ENCODE measurements around the gene AMPD2.

AMPD2 gene

DNA sequence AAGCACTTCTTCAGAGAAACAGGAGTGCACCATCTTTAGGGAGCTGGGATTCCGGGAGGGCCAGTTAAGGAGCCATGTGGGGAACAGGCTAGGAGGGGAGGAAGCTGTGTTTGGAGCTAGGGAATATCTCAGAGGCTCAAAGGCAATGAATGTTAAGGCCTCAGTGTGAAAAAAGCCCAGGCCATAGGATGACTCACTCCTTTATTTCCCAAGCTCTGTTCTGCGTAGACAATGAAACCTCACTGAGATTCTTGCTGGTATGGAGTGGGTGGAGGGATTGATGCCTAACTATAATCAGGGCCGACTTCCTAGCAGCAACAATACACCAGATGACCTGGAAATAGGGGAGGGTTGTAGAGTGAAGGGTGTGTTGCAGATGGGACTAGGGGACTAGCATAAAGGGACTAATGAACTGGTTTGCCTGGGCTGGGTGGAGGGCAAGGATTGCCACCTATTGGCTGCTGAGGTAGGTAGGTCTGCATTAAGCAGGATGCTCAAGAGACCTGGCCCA is 2.3 kb upstream of the AMPD2 start:
- no peak for FAIRE-seq

DNA sequence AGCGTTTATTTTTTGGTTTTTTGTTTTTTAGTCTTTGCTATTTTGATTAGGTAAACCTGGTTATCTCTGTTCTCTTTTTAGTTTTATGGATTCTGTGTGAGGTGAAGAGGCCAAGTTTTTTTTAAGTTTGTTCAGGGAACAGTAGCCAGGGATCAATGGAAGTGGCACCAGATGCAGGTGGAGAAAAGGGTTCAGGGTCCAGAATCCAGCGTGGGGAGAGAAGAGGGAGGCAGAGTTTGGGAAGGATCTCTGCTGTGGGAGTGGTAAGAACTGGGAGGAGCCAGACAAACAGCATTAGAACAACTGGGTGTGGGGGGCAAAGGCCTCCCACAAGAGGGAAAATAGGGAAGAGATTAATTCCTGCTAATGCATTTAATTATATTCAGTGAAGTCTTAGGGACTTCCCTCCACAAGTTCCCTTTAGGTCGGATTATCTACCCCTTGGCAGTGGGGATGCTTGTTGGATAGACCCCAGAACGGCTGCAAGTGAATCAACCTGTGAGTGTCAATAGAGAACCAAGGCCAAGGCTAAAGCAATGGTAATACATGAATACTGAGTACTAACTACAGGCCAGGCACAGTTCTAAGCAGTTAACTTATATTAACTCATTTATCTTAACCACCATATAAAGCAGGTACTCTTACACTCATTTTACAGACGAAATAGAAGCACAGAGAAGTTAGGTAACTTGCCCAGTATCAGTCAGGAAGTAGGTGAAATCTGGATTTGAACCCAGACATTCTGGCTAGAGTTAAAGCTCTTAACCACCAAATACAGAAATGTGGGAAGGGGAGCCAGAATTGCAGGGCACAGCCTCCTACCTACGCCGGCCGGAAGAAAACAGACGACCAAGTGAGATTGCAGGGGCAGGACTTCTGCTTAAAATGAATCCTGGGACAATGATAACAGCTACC is 719 bp upstream of the AMPD2 start:
- no peak for FAIRE-seq

DNA sequence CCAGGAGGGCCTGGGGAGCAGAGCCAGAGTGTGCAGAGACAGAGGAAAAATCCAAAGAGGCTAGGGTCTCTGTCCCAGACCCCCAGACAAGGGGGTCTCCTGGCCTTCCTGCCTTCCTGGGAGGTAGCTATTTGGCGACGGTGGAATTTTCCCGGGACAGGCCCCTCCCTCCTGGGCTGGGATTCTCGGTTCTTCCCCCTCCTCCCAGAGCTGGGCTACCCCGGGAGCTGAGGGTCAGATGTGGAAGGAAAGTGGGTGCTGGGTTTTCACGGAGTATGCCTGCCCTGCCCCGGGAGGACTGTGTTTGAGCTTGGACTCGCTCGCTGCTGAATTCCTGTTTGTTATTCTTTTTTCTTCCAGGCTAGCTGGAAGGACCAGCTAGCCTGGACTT is 759 bp downstream of the AMPD2 start:
- no peak for FAIRE-seq

DNA sequence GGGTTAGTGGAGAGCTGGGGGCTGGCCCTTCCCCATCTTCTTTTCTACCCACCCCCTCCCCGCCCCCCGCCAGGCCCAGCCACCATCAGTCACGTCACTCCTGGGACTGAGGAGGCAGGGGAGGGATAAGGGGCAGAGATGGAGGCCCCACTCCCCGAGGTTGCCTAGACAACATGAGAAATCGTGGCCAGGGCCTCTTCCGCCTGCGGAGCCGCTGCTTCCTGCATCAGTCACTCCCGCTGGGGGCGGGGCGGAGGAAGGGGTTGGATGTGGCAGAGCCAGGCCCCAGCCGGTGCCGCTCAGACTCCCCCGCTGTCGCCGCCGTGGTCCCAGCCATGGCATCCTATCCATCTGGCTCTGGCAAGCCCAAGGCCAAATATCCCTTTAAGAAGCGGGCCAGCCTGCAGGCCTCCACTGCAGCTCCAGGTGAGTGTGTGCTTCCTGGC is 1.2 kb downstream of the AMPD2 start:
- FAIRE-seq: no peak

DNA sequence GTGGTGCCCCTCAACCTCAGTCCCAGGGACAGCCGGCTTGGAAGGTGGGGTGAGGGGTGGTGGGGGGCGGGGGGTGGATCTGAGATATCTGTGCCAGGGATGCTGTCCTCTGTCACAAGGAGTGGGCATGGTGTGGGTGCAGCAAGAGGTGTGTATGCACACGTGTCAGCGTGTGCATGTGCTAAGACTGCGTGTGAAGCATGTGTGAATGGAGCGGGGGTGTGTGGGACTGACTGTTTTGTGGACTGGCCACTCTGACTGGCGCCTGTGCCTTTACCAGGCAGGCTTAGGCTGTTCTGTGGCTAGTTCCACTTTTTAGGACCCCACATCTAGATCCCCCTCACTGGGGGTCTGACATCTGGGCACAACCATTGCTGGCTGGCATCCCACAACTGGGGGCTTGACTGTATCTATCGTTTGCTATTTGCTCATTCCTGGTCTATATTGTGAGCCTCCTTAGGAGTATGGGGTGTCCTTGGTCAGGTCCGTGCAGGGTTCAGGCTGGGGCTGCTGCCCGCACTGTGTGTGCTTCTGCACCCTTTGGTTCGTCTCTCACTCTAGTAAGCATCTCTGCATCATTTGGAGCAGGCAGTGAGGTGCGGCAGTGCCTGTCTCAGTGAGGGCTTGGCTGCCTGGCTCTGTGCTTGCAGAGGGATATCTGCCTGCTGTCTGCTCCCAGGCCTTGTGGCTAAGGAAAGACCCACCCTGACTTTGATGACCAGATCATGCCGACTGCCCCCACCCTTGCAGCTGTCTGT is 1.9 kb downstream of the AMPD2 start:
- no peak for FAIRE-seq

DNA sequence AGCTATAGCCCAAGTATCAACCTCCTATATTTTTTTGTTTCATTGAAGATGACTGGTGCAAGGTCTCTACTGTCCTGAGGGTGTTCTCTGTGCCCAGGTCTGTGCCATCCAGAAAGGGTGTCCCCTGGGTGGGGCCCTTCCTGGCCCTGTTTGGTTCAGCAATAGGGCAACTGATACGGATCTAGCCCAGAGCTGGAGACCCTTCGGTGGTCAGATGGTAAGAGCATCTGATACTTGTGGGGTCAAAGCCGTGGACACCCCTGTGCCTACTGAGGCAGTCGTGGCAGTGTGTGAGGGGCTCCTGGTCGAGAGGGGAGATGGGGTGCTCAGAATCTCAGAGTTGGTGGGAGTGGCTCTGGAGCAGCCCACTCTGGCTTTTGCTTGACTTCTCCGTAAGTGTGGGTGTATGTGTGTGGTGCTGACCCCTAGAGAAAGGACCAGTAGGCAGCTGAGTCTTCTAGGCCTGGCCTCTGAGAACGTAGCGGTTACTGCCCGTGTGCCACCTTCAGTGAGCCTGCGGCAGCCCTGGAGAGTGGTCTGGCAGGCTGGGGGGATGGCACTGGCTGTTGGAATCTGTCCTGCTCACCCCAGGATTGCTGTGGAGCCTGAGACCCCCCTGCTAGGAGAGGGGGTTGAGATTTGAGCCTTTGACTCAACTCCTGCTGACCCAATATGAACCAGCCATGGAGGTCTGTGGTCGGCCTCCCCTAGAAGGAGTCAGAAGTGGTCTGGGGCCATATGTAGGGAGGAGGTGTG is 2.7 kb downstream of the AMPD2 start:
- FAIRE-seq: no peak

DNA sequence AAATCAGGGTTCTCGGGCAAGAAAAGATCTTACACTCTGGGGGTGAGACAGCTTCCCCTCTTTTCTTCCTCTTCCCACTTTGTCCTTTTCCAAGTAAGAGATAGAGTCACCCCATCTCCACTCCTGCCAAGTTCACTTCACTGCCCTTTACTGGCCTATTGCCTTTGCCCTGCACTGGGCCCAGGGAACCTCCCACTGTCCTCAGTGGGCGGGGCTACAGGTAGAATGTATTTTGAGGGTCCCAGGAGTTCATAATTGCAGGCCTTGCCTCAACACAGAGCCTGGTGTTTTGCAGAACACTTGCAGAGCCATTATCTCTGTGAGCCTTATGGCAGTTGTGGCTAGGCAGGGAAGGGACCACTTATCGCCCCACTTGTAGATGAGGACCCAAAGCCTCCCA is 3.3 kb downstream of the AMPD2 start:
- no peak for FAIRE-seq

DNA sequence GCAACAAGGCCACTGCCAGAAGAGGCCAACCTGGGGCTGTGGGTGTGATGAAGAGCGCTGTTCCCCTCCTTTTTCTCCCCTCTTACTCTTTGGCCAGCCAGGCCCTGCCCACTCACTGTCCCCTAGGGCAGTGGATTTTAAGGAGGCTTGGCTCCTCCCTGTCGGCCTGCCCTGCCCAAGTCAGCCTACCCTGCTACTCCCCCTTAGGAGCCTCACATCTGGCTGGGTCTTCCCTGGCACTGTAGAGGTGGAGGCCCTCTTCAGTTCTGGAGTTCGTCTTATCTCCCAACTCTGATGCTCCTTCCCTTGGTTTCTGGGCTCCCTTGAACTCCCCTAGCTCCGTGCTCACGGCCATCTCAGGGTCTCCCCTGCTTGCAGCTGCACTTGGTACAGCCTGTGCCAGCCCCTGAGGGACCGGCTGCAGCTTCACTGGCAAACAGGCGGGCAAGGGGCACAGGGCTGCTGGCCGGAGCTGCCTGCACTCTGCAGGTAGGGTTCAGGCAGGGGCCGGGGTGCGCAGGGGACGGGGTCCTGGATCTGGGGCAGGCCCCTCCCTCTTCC is 4.0 kb downstream of the AMPD2 start:
- FAIRE-seq: no peak

DNA sequence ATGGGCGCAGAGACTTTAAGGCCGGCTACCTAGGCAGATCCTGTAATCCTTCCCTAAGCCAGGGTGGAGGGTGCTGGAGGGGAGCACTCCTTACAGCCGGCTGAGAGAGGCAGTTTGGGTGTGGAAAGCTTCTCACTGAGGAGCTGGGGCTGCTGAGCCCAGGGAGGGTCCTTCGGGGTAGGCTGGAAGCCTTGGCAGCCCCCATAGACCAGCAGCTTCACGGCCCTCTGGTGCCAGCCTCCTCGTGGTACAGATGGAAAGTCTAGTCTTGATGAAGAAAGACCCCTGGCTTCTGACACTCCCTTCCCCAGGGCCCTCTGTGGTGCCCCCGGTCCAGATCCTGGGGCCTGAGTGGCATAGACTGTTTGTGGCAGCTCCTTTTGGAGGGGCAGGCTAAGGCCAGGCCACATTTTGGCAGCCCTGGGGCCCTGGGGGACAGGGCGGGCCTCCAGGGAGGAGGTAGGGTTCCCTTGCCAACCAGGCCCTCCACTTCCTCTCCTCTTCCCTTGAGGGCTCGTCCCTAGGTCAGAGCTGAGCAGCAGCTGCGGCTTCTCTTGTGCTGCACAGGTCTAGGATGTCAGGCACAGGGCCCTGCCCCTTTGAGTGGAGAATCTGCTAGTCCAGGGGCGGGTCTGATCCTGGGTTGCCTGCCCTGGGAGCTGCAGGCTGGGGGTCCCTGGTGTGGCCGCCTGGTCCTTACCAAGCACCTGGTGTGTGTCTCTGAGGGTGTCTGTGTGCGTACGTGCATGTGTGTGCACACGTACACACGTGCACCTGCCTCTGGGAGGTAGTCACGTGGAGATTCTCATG is 4.8 kb downstream of the AMPD2 start:
- no peak for FAIRE-seq

DNA sequence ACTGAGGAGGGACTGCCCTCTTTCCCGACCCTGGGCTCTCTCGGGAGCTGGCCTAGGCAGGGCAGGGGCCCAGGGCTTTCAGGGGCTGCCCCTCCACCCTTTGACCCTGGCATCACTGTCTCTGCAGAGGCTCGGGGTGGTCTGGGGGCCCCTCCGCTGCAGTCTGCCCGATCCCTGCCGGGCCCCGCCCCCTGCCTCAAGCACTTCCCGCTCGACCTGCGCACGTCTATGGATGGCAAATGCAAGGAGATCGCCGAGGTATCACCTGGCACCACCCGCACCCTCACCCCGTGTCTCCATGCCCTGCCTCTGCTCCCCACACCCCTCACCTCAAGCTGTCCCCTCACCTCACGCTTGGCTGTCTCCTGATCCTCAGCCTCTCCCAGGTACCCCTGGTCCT is 5.5 kb downstream of the AMPD2 start:
- FAIRE-seq: no peak

DNA sequence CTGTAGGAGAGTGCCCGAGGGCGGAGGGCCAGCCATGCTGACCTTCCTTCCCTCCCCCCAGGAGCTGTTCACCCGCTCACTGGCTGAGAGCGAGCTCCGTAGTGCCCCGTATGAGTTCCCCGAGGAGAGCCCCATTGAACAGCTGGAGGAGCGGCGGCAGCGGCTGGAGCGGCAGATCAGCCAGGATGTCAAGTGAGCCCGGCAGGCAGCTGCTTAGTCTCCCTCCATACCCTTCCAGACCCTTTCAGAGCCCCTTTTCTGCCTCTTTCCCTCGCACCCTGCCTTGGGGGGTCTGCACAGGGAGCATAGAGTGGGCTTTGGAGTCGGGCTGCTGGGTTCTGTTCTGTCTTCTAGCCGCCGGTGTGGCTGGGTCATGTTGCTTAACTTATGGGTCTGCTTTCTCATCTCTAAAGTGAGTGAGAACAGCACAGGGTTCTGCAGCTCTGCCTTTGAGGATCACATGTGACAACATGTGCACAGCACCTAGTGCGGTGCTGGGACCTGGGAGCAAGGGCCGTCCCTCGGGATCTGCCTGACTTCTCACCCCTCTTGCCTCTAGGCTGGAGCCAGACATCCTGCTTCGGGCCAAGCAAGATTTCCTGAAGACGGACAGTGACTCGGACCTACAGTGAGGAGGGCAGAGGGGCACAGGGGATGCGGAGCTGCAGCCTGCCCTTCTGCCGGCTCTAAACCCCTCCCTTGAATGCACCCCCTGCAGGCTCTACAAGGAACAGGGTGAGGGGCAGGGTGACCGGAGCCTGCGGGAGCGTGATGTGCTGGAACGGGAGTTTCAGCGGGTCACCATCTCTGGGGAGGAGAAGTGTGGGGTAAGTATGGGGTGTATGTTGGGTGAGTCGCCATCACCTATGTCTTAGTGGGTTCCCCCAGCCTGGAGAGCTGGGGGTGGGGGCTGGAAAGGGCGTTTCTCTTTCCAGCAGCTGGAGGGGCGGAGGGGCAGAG is 6.2 kb downstream of the AMPD2 start:
- FAIRE-seq: no peak

DNA sequence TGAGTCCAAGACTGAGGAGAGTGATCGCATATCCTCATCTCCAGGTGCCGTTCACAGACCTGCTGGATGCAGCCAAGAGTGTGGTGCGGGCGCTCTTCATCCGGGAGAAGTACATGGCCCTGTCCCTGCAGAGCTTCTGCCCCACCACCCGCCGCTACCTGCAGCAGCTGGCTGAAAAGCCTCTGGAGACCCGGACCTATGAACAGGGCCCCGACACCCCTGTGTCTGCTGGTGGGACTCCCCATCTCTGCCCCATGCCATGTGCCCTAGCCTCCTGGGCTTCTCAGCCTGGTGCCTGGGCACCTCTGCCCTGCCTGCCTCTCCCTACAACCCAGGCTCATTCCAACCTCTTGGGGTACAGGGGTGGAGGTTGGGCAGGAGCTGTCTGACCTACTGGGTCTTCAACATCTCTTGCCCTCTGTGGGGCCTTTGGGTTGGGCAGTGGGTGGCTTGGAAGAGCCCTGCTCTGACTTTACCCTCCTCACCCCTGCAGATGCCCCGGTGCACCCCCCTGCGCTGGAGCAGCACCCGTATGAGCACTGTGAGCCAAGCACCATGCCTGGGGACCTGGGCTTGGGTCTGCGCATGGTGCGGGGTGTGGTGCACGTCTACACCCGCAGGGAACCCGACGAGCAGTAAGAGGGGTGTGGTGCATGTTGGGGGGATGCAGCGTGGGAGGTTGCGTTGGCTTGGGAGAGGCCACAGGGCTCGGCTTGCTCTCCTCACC is 7.2 kb downstream of the AMPD2 start:
- no peak for FAIRE-seq

DNA sequence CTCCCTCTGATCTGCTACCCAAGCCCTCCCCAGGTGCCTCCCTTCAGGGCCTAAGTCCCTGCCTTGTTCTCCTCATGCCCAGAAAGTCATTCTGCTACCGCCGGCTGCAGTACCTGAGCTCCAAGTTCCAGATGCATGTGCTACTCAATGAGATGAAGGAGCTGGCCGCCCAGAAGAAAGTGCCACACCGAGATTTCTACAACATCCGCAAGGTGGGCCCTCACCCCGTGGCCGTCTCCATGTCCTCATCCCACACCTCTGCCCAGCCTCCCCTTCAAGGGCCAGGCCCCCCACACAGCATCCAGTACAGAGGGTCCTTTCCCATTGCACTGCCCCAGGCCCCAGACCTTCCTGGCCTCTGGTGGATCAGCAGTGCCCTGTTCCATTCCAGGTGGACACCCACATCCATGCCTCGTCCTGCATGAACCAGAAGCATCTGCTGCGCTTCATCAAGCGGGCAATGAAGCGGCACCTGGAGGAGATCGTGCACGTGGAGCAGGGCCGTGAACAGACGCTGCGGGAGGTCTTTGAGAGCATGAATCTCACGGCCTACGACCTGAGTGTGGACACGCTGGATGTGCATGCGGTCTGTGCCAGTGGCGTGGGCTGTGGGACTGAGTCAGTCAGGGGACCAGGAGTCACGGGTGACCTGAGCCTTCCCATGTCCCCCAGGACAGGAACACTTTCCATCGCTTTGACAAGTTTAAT is 8.2 kb downstream of the AMPD2 start:
- FAIRE-seq: no peak

DNA sequence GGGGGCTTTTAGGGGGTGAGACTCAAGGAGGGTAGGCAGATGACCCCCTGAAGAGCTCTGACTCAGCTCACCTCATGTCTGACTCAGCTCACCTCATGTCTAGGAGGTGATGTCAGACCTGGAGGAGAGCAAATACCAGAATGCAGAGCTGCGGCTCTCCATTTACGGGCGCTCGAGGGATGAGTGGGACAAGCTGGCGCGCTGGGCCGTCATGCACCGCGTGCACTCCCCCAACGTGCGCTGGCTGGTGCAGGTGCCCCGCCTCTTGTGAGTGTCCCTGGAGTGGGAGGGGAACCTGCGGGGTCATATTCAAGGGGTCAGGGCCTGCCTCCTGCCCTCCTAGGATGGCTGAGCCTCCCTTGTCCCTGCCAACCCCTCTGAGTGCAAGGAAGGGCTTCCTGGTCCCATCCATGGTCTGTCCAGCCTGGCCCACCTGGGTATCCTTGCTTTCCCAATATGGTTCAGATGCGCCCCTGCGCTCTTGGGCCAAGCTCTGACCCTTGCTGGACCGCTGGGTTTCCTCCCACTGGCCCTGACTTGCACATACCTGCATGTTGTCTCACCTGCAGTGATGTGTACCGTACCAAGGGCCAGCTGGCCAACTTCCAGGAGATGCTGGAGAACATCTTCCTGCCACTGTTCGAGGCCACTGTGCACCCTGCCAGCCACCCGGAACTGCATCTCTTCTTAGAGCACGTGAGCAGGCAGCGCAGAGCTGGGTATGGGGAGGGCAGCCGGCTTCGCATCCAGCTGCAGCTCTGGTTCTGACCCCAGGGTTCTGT is 9.1 kb downstream of the AMPD2 start:
- FAIRE-seq: no peak

DNA sequence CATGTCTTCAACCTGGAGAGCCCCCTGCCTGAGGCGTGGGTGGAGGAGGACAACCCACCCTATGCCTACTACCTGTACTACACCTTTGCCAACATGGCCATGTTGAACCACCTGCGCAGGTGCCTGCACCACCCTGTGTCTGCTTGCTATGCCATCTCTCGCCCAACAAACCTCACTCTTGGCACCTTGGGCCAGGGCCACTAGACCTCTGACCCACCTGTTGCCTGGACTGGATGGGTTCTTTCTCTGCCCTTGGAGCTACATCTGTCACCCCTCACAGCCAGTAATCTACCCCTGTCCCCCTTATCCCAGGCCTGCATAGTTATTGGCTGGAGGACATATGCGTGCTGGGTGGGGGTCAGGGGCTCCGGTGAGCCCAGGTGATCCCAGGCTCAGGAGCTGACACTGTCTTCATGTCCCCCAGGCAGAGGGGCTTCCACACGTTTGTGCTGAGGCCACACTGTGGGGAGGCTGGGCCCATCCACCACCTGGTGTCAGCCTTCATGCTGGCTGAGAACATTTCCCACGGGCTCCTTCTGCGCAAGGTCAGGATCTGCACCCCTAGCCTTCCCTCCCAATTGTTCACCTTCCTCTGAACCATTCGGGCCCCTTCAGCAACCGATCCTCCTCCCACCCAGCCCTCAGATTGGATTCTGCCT is 9.9 kb downstream of the AMPD2 start:
- no peak for FAIRE-seq

DNA sequence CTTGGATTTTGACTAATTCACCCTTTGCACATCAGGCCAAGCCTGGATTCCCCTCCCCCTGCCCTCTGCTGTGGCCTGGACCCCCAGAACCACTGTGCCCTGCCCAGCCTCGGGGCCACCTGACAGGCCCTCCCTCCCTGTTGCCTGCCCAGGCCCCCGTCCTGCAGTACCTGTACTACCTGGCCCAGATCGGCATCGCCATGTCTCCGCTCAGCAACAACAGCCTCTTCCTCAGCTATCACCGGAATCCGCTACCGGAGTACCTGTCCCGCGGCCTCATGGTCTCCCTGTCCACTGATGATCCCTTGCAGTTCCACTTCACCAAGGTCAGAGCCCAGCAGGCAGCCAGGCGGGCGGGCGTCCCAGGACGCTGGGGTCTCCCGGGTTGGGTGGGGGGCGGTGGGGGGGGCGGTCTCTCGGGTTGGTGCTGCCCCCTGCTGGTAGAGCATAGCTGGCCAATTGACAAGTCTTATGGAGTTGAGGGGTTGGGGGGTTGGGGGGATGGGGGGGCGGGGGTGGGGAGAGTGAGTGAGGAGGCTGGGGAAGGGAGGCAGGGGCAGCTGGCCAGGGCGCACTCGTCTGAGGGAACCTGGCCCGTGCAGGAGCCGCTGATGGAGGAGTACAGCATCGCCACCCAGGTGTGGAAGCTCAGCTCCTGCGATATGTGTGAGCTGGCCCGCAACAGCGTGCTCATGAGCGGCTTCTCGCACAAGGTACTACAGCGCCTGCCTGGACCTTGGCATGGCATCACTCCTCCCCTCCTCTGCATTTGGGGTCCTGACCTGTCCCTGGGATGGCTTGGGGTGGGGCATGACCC is 10.7 kb downstream of the AMPD2 start:
- FAIRE-seq: no peak

DNA sequence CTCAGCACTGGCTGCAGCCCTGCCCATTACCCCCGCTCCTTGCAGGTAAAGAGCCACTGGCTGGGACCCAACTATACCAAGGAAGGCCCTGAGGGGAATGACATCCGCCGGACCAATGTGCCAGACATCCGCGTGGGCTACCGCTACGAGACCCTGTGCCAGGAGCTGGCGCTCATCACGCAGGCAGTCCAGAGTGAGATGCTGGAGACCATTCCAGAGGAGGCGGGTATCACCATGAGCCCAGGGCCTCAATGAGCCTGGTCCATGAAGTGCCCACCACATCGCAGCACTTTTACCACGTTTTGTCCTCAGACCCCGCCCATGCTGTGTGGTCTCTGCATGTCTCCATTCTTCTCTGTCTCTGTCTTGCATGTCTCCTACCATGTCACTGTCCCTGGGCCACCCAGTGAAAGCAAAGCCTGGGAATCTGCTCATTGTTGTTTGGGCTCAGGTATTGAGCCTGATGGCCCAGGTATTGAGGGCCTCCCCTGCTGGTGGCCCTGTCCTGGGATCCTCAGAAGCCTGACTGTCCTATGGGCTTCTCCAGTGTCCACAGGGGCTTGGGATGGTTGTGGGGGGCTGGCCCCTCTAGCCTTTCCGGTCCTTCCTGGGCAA is 11.4 kb downstream of the AMPD2 start:
- no peak for FAIRE-seq
